GM18951 (cell line): ENCODE results near the gene AFTPH.
"Not testable (repeated sequence)": the region's sequence is repeated elsewhere in the genome, so short reads cannot be mapped to it uniquely, and the experiment has no call there.

Experiments
- POLR2A ChIP-seq: IDR thresholded peaks from 4 replicates; pipeline ENCODE4 v1.6.1; 2011; ENCODE audit warnings: mild to moderate bottlenecking; ENCODE audit not compliant: insufficient read length, insufficient read depth; ENCODE audit errors: extremely low read depth
- in situ Hi-C: fragments of 300-500 bp; cut with MboI; formaldehyde crosslinking; loops from one replicate; pipeline ENCODE4 v1.12.0; 2022; ENCODE audit warnings: low sequenced_read_pairs, mixed read lengths, inconsistent platforms; ENCODE audit not compliant: unreplicated experiment

AFTPH gene

GRCh38 chr2:64506686-64507085 lies 17.4 kb upstream of the AFTPH start:
- no peak for TF ChIP-seq POLR2A
- in situ Hi-C loops = no loop called here

- no peak for TF ChIP-seq POLR2A
- in situ Hi-C loops = no loop called here
Observed at GRCh38 chr2:64514008-64514407, 10.1 kb upstream of the AFTPH start.

- TF ChIP-seq POLR2A = no peak
- in situ Hi-C loops = no loop called here
Observed at GRCh38 chr2:64515086-64515485, 9.0 kb upstream of the AFTPH start.

- in situ Hi-C loops = no loop called here
Observed at GRCh38 chr2:64516651-64517510, 7.2 kb upstream of the AFTPH start.

GRCh38 chr2:64517511-64517884 lies 6.6 kb upstream of the AFTPH start:
- no peak for TF ChIP-seq POLR2A
- in situ Hi-C loops = no loop called here

More at GRCh38 chr2:64516651-64517510, 7.2 kb upstream of the AFTPH start:
- no peak for TF ChIP-seq POLR2A

- TF ChIP-seq POLR2A = no peak
- in situ Hi-C loops = no loop called here
Observed at GRCh38 chr2:64522843-64523428, 1.2 kb upstream of the AFTPH start.

- TF ChIP-seq POLR2A = peak; percentile 25
- in situ Hi-C loops = no loop called here
Observed at GRCh38 chr2:64524604-64525316, 632 bp downstream of the AFTPH start.

- peak; percentile 15 for TF ChIP-seq POLR2A
- in situ Hi-C loops = no loop called here
Observed at GRCh38 chr2:64525317-64525613, 1.1 kb downstream of the AFTPH start.

GRCh38 chr2:64526034-64526433 lies 1.9 kb downstream of the AFTPH start:
- in situ Hi-C loops = no loop called here
- no peak for TF ChIP-seq POLR2A

GRCh38 chr2:64530946-64531345 lies 6.8 kb downstream of the AFTPH start:
- in situ Hi-C loops = not testable (repeated sequence)

- no peak for TF ChIP-seq POLR2A
- in situ Hi-C loops = no loop called here
Observed at GRCh38 chr2:64532030-64532429, 7.9 kb downstream of the AFTPH start.

GRCh38 chr2:64533882-64534281 lies 9.8 kb downstream of the AFTPH start:
- no peak for TF ChIP-seq POLR2A
- in situ Hi-C loops = no loop called here

GRCh38 chr2:64534363-64534762 lies 10.2 kb downstream of the AFTPH start:
- no peak for TF ChIP-seq POLR2A
- in situ Hi-C loops = no loop called here

GRCh38 chr2:64535024-64535423 lies 10.9 kb downstream of the AFTPH start:
- in situ Hi-C loops = no loop called here
- no peak for TF ChIP-seq POLR2A
